ENCODE results near the gene PCYT1A.

DNA sequence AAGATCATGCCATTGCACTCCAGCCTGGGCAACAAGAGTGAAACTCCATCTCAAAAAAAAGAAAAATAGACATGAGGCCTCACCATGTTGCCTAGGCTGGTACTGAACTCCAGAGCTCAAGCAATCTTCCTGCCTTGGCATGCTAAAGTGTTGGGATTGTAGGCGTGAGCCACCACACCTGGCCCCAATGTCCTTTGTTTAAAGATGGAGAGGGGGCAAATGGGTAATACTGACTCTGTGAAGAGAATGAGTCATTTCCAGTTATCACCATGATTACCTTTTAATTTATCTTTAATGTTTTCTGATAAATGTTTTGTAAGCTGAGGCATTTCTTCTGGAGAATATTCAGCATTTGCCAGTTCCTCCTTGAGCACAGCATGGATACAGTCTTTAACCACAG is 28.3 kb upstream of the PCYT1A start:
- no peak for TF ChIP-seq POLR2A (IDR thresholded peaks at IDR 0.05)
- TF ChIP-seq, protein P1, sequence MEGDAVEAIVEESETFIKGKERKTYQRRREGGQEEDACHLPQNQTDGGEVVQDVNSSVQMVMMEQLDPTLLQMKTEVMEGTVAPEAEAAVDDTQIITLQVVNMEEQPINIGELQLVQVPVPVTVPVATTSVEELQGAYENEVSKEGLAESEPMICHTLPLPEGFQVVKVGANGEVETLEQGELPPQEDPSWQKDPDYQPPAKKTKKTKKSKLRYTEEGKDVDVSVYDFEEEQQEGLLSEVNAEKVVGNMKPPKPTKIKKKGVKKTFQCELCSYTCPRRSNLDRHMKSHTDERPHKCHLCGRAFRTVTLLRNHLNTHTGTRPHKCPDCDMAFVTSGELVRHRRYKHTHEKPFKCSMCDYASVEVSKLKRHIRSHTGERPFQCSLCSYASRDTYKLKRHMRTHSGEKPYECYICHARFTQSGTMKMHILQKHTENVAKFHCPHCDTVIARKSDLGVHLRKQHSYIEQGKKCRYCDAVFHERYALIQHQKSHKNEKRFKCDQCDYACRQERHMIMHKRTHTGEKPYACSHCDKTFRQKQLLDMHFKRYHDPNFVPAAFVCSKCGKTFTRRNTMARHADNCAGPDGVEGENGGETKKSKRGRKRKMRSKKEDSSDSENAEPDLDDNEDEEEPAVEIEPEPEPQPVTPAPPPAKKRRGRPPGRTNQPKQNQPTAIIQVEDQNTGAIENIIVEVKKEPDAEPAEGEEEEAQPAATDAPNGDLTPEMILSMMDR (IDR thresholded peaks at IDR 0.05), result no peak
